Trophoblast cell (in vitro differentiated cells and primary cell): ENCODE measurements around the gene SLA2.

Experiments
- DNase-seq, 2 donors: peaks; one replicate each; pipeline ENCODE4 v3.0.0-alpha.2; 2016
- H2AFZ ChIP-seq: 2 replicates; pipeline ENCODE4 v1.6.1; 2013; ENCODE audit warnings: low read length, moderate library complexity, mild to moderate bottlenecking; ENCODE audit not compliant: insufficient read depth, poor library complexity
- H2AK5ac ChIP-seq: 2 replicates; pipeline ENCODE4 v1.6.1; 2013; ENCODE audit warnings: mild to moderate bottlenecking, low read length
- H2BK120ac ChIP-seq: 2 replicates; pipeline ENCODE4 v1.6.1; 2013; ENCODE audit warnings: low read length, mild to moderate bottlenecking, moderate library complexity; ENCODE audit not compliant: insufficient read depth, poor library complexity
- H2BK12ac ChIP-seq: 2 replicates; pipeline ENCODE4 v1.6.1; 2013; ENCODE audit warnings: mild to moderate bottlenecking, low read length, moderate library complexity
- H2BK5ac ChIP-seq: 2 replicates; pipeline ENCODE4 v1.6.1; 2013; ENCODE audit warnings: low read length, low read depth, moderate library complexity, mild to moderate bottlenecking; ENCODE audit not compliant: poor library complexity
- H3K14ac ChIP-seq: 2 replicates; pipeline ENCODE4 v1.6.1; 2013; ENCODE audit warnings: mild to moderate bottlenecking, low read length
- H3K18ac ChIP-seq: 2 replicates; pipeline ENCODE4 v1.6.1; 2013; ENCODE audit warnings: mild to moderate bottlenecking, low read length
- H3K23ac ChIP-seq: 2 replicates; pipeline ENCODE4 v1.6.1; 2013; ENCODE audit warnings: low read length
- H3K27ac ChIP-seq: 2 replicates; pipeline ENCODE4 v1.5.1; 2013; ENCODE audit warnings: low read depth, mild to moderate bottlenecking, inconsistent platforms, low read length, moderate library complexity
- H3K27me3 ChIP-seq: 2 replicates; pipeline ENCODE4 v1.6.1; 2013; ENCODE audit warnings: inconsistent platforms, mild to moderate bottlenecking, low read length, moderate library complexity; ENCODE audit not compliant: insufficient read depth
- H3K36me3 ChIP-seq, 2 experiments: 1 replicate in 1 of 2; 2 replicates in 1 of 2; pipeline ENCODE4 v1.6.1; 2013; ENCODE audit warnings: low read length in 2 of 2, mild to moderate bottlenecking in 2 of 2, moderate library complexity in 1 of 2; ENCODE audit not compliant: insufficient read depth in 2 of 2, control insufficient read depth in 1 of 2
- H3K4ac ChIP-seq: 2 replicates; pipeline ENCODE4 v1.6.1; 2013; ENCODE audit warnings: low read depth, mild to moderate bottlenecking, low read length, moderate library complexity
- H3K4me1 ChIP-seq, 2 experiments: 1 replicate in 1 of 2; 2 replicates in 1 of 2; pipeline ENCODE4 v1.6.1; 2013; ENCODE audit warnings: low read length in 2 of 2, mild to moderate bottlenecking in 2 of 2, moderate library complexity in 1 of 2; ENCODE audit not compliant: insufficient read depth in 2 of 2, control insufficient read depth in 1 of 2
- H3K4me2 ChIP-seq: 2 replicates; pipeline ENCODE4 v1.6.1; 2013; ENCODE audit warnings: inconsistent platforms, mild to moderate bottlenecking, low read length, moderate library complexity
- H3K4me3 ChIP-seq: 2 replicates; pipeline ENCODE4 v1.5.1; 2013; ENCODE audit warnings: mild to moderate bottlenecking, low read depth, low read length, inconsistent platforms
- H3K79me1 ChIP-seq: one replicate; pipeline ENCODE4 v1.6.1; 2013; ENCODE audit warnings: low read length
- H3K79me2 ChIP-seq: 2 replicates; pipeline ENCODE4 v1.6.1; 2013; ENCODE audit warnings: low read length, mild to moderate bottlenecking; ENCODE audit not compliant: control insufficient read depth, insufficient read depth, poor library complexity
- H3K9ac ChIP-seq: 2 replicates; pipeline ENCODE4 v1.6.1; 2013; ENCODE audit warnings: mild to moderate bottlenecking, low read length
- H3K9me3 ChIP-seq: 2 replicates; pipeline ENCODE4 v1.6.1; 2013; ENCODE audit warnings: low read depth, mild to moderate bottlenecking, control low read depth, inconsistent platforms, low read length; ENCODE audit not compliant: insufficient read depth
- H4K12ac ChIP-seq: 2 replicates; pipeline ENCODE4 v1.6.1; 2013; ENCODE audit warnings: low read depth, mild to moderate bottlenecking, low read length, moderate library complexity
- H4K8ac ChIP-seq: 2 replicates; pipeline ENCODE4 v1.6.1; 2013; ENCODE audit warnings: low read depth, mild to moderate bottlenecking, low read length, moderate library complexity
- H4K91ac ChIP-seq: one replicate; pipeline ENCODE4 v1.6.1; 2013; ENCODE audit warnings: low read depth, mild to moderate bottlenecking, low read length, moderate library complexity
- WGBS: extraction: QIAGEN DNeasy Blood & Tissue Kit; methylation state at CpG from one replicate; pipeline ENCODE4 v1.1.7; 2013; ENCODE audit warnings: missing lambda C conversion rate; ENCODE audit not compliant: insufficient read length, insufficient coverage; ENCODE audit errors: extremely low coverage; 5-methylcytosine and 5-hydroxymethylcytosine counted together

SLA2 gene

GRCh38 chr20:36582322-36582721 lies 63.7 kb downstream of the SLA2 start:
- Histone ChIP-seq H3K27me3 (no peaks in the 10 kb centered on the region), H3K4me1 (peaks cover 9 to 12% of the 10 kb centered on the region in 2 experiments), H3K79me2 (peaks cover 2% of the 10 kb centered on the region), H3K36me3 (peaks cover 28 to 32% of the 10 kb centered on the region in 2 experiments), H4K12ac (no peak overlapping the region), H2BK120ac (no peak overlapping the region), H3K23ac (no peak overlapping the region), H2AFZ (no peak overlapping the region), H3K9ac (no peak overlapping the region), H3K79me1 (no peaks in the 10 kb centered on the region), H3K9me3 (peaks cover 2% of the 10 kb centered on the region), H4K91ac (no peak overlapping the region), H4K8ac (no peak overlapping the region), H3K18ac (no peak overlapping the region), H3K14ac (no peak overlapping the region), H2BK5ac (no peak overlapping the region), H3K4me2 (no peak overlapping the region), H2BK12ac (no peak overlapping the region), H2AK5ac (no peak overlapping the region), H3K4me3 (no peak overlapping the region), H3K27ac (no peak overlapping the region), H3K4ac (no peak overlapping the region)
- WGBS, result no CpG with 5 or more reads among the region's 4 CpGs
- no peak for DNase-seq

GRCh38 chr20:36579996-36580545 lies 65.9 kb downstream of the SLA2 start:
- no peak overlapping the region for H2BK5ac ChIP-seq
- no CpG with 5 or more reads among the region's 2 CpGs for WGBS

GRCh38 chr20:36578356-36579041 lies 67.5 kb downstream of the SLA2 start:
- Histone ChIP-seq H3K27ac (no peak overlapping the region), H3K79me1 (peaks cover 11% of the 10 kb centered on the region), H3K23ac (no peak overlapping the region), H3K14ac (no peak overlapping the region), H3K9ac (no peak overlapping the region), H3K4me3 (no peak overlapping the region), H2BK12ac (no peak overlapping the region), H3K4me1 (peaks cover 8 to 9% of the 10 kb centered on the region in 2 experiments), H3K18ac (no peak overlapping the region), H3K27me3 (no peaks in the 10 kb centered on the region), H2AFZ (no peak overlapping the region), H4K8ac (no peak overlapping the region), H3K4ac (no peak overlapping the region), H3K79me2 (peaks cover 15% of the 10 kb centered on the region), H4K91ac (no peak overlapping the region), H3K4me2 (no peak overlapping the region), H2AK5ac (no peak overlapping the region), H2BK120ac (no peak overlapping the region), H4K12ac (no peak overlapping the region), H3K36me3 (peaks cover 25 to 31% of the 10 kb centered on the region in 2 experiments), H2BK5ac (no peak overlapping the region), H3K9me3 (no peaks in the 10 kb centered on the region)
- WGBS, result no CpG with 5 or more reads among the region's 15 CpGs
- no peak for DNase-seq

More at GRCh38 chr20:36579996-36580545, 65.9 kb downstream of the SLA2 start:
- no peak overlapping the region for H4K91ac ChIP-seq
- H3K9ac ChIP-seq, result no peak overlapping the region
- H3K27me3 ChIP-seq, result no peaks in the 10 kb centered on the region
- no peak overlapping the region for H4K12ac ChIP-seq
- DNase-seq, result no peak
- no peak overlapping the region for H2AFZ ChIP-seq
- no peak overlapping the region for H4K8ac ChIP-seq
- no peak overlapping the region for H3K18ac ChIP-seq
- no peaks in the 10 kb centered on the region for H3K9me3 ChIP-seq
- H3K27ac ChIP-seq, result no peak overlapping the region
- H3K4me2 ChIP-seq, result no peak overlapping the region
- no peak overlapping the region for H3K14ac ChIP-seq
- no peak overlapping the region for H2BK12ac ChIP-seq
- no peak overlapping the region for H2BK120ac ChIP-seq
- H3K79me2 ChIP-seq, result peaks cover 4% of the 10 kb centered on the region
- no peak overlapping the region for H3K4me3 ChIP-seq
- no peak overlapping the region for H2AK5ac ChIP-seq
- peaks cover 25 to 31% of the 10 kb centered on the region in 2 experiments for H3K36me3 ChIP-seq
- peaks cover 7 to 9% of the 10 kb centered on the region in 2 experiments for H3K4me1 ChIP-seq
- H3K79me1 ChIP-seq, result no peaks in the 10 kb centered on the region
- H3K23ac ChIP-seq, result no peak overlapping the region
- H3K4ac ChIP-seq, result no peak overlapping the region

- H2AFZ ChIP-seq, result no peak overlapping the region
- no peak for DNase-seq
- no peak overlapping the region for H3K4me3 ChIP-seq
- no peak overlapping the region for H3K4ac ChIP-seq
- peaks cover 24% of the 10 kb centered on the region for H3K79me1 ChIP-seq
- H3K14ac ChIP-seq, result no peak overlapping the region
- H3K79me2 ChIP-seq, result peaks cover 18% of the 10 kb centered on the region
- no peak overlapping the region for H4K8ac ChIP-seq
- H2AK5ac ChIP-seq, result no peak overlapping the region
- H3K23ac ChIP-seq, result no peak overlapping the region
- H3K36me3 ChIP-seq, result peaks cover 18 to 21% of the 10 kb centered on the region in 2 experiments
- H3K4me1 ChIP-seq, result peaks cover 21% of the 10 kb centered on the region in 2 experiments
- H3K18ac ChIP-seq, result no peak overlapping the region
- no peak overlapping the region for H3K4me2 ChIP-seq
- H2BK5ac ChIP-seq, result no peak overlapping the region
- H2BK12ac ChIP-seq, result no peak overlapping the region
- no CpG with 5 or more reads among the region's 1 CpG for WGBS
- H3K27ac ChIP-seq, result no peak overlapping the region
- no peak overlapping the region for H3K9ac ChIP-seq
- no peak overlapping the region for H4K91ac ChIP-seq
- no peak overlapping the region for H2BK120ac ChIP-seq
- no peak overlapping the region for H4K12ac ChIP-seq
- H3K9me3 ChIP-seq, result no peaks in the 10 kb centered on the region
- no peaks in the 10 kb centered on the region for H3K27me3 ChIP-seq
These were observed 69.9 kb downstream of the SLA2 start for GRCh38 chr20:36576081-36576445.
